SIG-M5 treated with dmso at 0.1 percent for 504 hours (cell line): ENCODE results near the gene FXYD2.
A peak's percentile ranks its signal among the peaks of the same experiment; 100 is the strongest.
"Not testable (repeated sequence)": the region's sequence is repeated elsewhere in the genome, so short reads cannot be mapped to it uniquely, and the experiment has no call there.

Experiments
- DNase-seq: peaks from one replicate; lab custom pipeline; 2025; ENCODE audit not compliant: unreplicated experiment; lab: John Stamatoyannopoulos, UW

FXYD2 gene

GRCh38 chr11:117822074-117823033, 2.2 kb downstream of the FXYD2 start:
- no peak for DNase-seq

GRCh38 chr11:117821431-117821830, 3.1 kb downstream of the FXYD2 start:
- DNase-seq = no peak

- no peak for DNase-seq
Observed at GRCh38 chr11:117820516-117820915, 4.0 kb downstream of the FXYD2 start.

GRCh38 chr11:117820071-117820470, 4.5 kb downstream of the FXYD2 start:
- no peak for DNase-seq

GRCh38 chr11:117819096-117820040, 5.2 kb downstream of the FXYD2 start:
- peak; percentile 69 for DNase-seq

- no peak for DNase-seq
Observed at GRCh38 chr11:117818041-117818873, 6.3 kb downstream of the FXYD2 start.

- peak; percentile 46 for DNase-seq
Observed at GRCh38 chr11:117817368-117818040, 7.0 kb downstream of the FXYD2 start.

- DNase-seq = no peak
Observed at GRCh38 chr11:117816846-117817367, 7.6 kb downstream of the FXYD2 start.

GRCh38 chr11:117816151-117816741, 8.3 kb downstream of the FXYD2 start:
- DNase-seq = no peak

GRCh38 chr11:117815262-117815803, 9.2 kb downstream of the FXYD2 start:
- peak; percentile 95 for DNase-seq

- no peak for DNase-seq
Observed at GRCh38 chr11:117814766-117815261, 9.7 kb downstream of the FXYD2 start.

GRCh38 chr11:117814204-117814765, 10.3 kb downstream of the FXYD2 start:
- no peak for DNase-seq

GRCh38 chr11:117810056-117810451, 14.5 kb downstream of the FXYD2 start:
- DNase-seq = not testable (repeated sequence)

GRCh38 chr11:117809236-117810055, 15.1 kb downstream of the FXYD2 start:
- peak; percentile 44 for DNase-seq

GRCh38 chr11:117808784-117809183, 15.8 kb downstream of the FXYD2 start:
- no peak for DNase-seq

- DNase-seq = peak; percentile 40
Observed at GRCh38 chr11:117807482-117808327, 16.8 kb downstream of the FXYD2 start.

GRCh38 chr11:117806846-117807245, 17.7 kb downstream of the FXYD2 start:
- no peak for DNase-seq
